ENCODE results near the gene PLEKHH2. TPM values are rescaled to one million over a fixed set of nuclear protein-coding genes. Genes with fewer than 3 reads are reported as not detected.
A peak's percentile ranks its signal among the peaks of the same experiment; 100 is the strongest.

The PLEKHH2 gene
- total and polyA plus RNA-seq, 3 donors from 2014 or later: 7.4 to 80.2 (median 45.3) TPM

DNA sequence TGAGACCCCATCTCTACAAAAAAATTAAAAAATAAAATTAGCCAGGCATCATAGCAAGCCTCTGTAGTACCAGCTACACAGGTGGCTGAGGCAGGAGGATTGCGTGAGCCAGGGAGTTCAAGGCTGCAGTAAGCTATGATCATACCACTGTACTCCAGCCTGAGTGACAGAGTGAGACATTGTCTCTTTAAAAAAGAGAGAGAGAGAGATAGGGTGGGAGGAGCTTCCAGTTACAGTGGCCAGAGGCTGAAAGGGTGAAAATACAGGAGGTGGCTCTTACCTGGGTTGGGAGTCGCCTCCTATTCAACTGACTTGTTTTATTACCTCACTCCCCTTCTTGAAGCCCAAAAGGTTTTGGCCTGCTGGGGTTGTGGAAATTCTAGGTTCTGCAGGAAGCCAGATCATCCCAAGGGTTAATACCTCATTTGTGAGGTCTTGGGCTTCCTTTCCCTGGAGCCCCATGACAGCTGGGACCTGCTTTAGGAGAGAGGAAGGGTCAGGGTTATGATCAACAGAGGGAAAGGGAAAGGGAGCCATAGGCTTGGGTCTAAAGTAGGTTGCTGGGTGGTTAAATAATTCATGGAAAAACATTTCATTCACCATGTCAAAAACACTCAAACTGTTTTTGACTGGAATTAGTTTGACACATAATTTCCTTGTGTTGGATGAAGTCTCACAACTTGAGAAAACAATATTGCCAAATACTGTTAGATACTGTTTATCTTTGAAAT, 154.1 kb downstream of the PLEKHH2 start:
- Histone ChIP-seq H3K27me3 (no peaks in the 10 kb centered on the region), H3K4me1 (peaks cover 4% of the 10 kb centered on the region), H3K27ac (peak overlapping the region in 1 of 2 donors; percentile 59), H3K36me3 (ENCODE audit: low read depth, missing control alignments) (no peaks in the 10 kb centered on the region), H3K9me3 (no peaks in the 10 kb centered on the region), H3K4me3 (no peak overlapping the region)
- intact Hi-C loops (cut with DNase I; ENCODE audit: low total_unique reads): no loop called here
- no peak for TF ChIP-seq POLR2A (IDR thresholded peaks at IDR 0.05)
- TF ChIP-seq, protein P1, sequence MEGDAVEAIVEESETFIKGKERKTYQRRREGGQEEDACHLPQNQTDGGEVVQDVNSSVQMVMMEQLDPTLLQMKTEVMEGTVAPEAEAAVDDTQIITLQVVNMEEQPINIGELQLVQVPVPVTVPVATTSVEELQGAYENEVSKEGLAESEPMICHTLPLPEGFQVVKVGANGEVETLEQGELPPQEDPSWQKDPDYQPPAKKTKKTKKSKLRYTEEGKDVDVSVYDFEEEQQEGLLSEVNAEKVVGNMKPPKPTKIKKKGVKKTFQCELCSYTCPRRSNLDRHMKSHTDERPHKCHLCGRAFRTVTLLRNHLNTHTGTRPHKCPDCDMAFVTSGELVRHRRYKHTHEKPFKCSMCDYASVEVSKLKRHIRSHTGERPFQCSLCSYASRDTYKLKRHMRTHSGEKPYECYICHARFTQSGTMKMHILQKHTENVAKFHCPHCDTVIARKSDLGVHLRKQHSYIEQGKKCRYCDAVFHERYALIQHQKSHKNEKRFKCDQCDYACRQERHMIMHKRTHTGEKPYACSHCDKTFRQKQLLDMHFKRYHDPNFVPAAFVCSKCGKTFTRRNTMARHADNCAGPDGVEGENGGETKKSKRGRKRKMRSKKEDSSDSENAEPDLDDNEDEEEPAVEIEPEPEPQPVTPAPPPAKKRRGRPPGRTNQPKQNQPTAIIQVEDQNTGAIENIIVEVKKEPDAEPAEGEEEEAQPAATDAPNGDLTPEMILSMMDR (IDR thresholded peaks at IDR 0.05): no peak
- 94% methylated on average over 2 of the region's 2 CpGs for WGBS, 2 donors
- DNase-seq: no peak

DNA sequence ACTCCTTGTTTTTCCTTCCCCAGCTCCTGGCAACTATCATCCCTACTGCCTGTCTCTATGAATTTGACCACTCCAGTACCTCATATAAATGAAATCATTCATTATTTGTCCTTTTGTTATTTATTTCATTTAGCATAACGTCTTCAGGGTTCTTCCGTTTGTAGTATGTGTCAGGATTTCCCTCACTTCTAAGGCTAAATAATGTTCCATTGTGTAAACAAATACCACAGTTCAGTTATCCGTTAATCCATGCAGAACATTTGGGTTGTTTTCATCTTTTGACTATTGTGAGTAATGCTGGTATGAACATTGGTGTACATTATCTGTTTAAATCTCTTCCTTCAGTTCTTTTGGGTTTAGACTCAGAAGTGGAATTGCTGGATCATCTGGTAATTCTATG, 155.6 kb downstream of the PLEKHH2 start:
- no peaks in the 10 kb centered on the region for H3K27me3 ChIP-seq
- H3K9me3 ChIP-seq: no peaks in the 10 kb centered on the region
- intact Hi-C loops (cut with DNase I; ENCODE audit: low total_unique reads): no loop called here
- H3K4me3 ChIP-seq: no peak overlapping the region
- no peak overlapping the region for H3K27ac ChIP-seq
- no peaks in the 10 kb centered on the region for H3K36me3 ChIP-seq (ENCODE audit: low read depth, missing control alignments)
- TF ChIP-seq, protein P1 (IDR thresholded peaks at IDR 0.05): no peak
- TF ChIP-seq POLR2A (IDR thresholded peaks at IDR 0.05): no peak
- DNase-seq: no peak
- peaks cover 4% of the 10 kb centered on the region for H3K4me1 ChIP-seq
- WGBS, 2 donors: 66 to 78% methylated on average over 3 of the region's 3 CpGs

DNA sequence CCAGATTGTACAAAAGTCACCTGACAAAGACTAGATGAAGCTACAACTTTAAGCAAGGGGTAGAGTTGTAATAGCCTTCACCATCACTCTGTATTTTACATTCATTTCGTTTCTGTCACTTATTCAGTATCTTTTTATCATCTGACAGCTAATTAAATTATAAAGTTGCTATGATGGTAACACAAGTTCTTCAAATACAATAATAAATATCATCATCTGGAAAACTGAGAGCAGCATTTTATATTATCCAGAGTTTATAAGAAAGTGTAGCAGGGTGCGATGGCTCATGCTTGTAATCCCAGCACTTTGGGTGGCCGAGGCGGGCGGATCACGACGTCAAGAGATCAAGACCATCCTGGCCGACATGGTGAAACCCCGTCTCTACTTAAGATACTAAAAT, 157.9 kb downstream of the PLEKHH2 start:
- H3K27me3 ChIP-seq: no peaks in the 10 kb centered on the region
- intact Hi-C loops (cut with DNase I; ENCODE audit: low total_unique reads): no loop called here
- H3K36me3 ChIP-seq (ENCODE audit: low read depth, missing control alignments): no peaks in the 10 kb centered on the region
- whole genome bisulfite sequencing, 2 donors: 93 to 94% methylated on average over 9 of the region's 9 CpGs
- peaks cover 4% of the 10 kb centered on the region for H3K4me1 ChIP-seq
- H3K4me3 ChIP-seq: no peak overlapping the region
- TF ChIP-seq POLR2A (IDR thresholded peaks at IDR 0.05): no peak
- TF ChIP-seq, protein P1 (IDR thresholded peaks at IDR 0.05): no peak
- H3K27ac ChIP-seq: no peak overlapping the region
- DNase-seq: no peak
- H3K9me3 ChIP-seq: no peaks in the 10 kb centered on the region

DNA sequence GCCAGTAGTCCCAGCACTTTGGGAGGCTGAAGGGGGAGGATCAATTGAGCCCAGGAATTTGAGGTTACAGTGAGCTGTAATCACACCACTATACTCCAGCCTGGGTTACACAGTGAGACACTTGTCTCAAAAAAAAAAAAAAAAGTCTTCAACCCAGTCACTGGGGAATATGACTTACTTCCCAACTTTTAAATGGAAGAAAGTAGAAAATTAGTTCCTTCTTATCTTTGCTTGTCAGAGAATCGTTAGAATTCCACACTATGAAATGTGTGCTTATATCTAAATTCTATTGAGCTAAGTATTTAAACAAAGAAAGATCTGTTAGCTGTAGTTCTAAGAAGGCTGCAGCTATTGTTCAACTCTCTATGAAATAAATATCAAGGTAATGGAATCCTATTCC, 159.1 kb downstream of the PLEKHH2 start:
- Histone ChIP-seq H3K27ac (no peak overlapping the region), H3K27me3 (no peaks in the 10 kb centered on the region), H3K4me3 (no peak overlapping the region), H3K4me1 (no peaks in the 10 kb centered on the region), H3K36me3 (ENCODE audit: low read depth, missing control alignments) (no peaks in the 10 kb centered on the region), H3K9me3 (no peaks in the 10 kb centered on the region)
- WGBS, 2 donors: 53 to 62% methylated on average over 1 of the region's 1 CpG
- no peak for DNase-seq
- TF ChIP-seq, protein P1 (IDR thresholded peaks at IDR 0.05): no peak
- TF ChIP-seq POLR2A (IDR thresholded peaks at IDR 0.05): no peak
- intact Hi-C loops (cut with DNase I; ENCODE audit: low total_unique reads): no loop called here

DNA sequence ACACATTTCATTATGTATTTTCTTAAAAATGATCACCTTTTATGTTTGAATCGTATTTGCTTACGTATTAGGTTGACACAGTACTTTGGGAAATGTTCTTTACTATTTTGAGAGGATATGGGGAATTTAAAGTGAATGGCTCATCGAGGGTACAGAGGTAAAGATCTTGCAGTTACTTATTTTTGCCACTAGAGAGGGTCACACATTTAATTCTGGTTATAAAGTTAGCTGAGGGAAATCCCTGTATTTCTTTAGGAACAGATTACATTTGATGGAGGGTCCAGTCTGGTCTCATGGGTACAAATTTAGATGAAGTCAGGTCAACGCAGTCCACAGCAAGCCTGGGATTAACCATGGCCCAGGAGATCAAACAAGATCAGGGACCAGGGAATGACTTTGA, 161.2 kb downstream of the PLEKHH2 start:
- H3K36me3 ChIP-seq (ENCODE audit: low read depth, missing control alignments): no peaks in the 10 kb centered on the region
- no peaks in the 10 kb centered on the region for H3K27me3 ChIP-seq
- H3K4me3 ChIP-seq: no peak overlapping the region
- DNase-seq: no peak
- no peaks in the 10 kb centered on the region for H3K9me3 ChIP-seq
- TF ChIP-seq, protein P1 (IDR thresholded peaks at IDR 0.05): peak in 1 of 3 experiments; percentile 21
- TF ChIP-seq POLR2A (IDR thresholded peaks at IDR 0.05): no peak
- intact Hi-C loops (cut with DNase I; ENCODE audit: low total_unique reads): no loop called here
- H3K4me1 ChIP-seq: no peaks in the 10 kb centered on the region
- WGBS, 2 donors: 88 to 89% methylated on average over 4 of the region's 4 CpGs
- no peak overlapping the region for H3K27ac ChIP-seq
